GM23338 (cell line): Measurements from ENCODE around the gene EFCAB6. TPM values are rescaled to one million over a fixed set of nuclear protein-coding genes. Genes with fewer than 3 reads are reported as not detected.

Experiments
- ATAC-seq: fragments of 200-7000 bp; cut with Tn5 transposase; 3 replicates; pipeline ENCODE4 v1.9.1; 2020
- DNase-seq: peaks from one replicate; pipeline ENCODE4 v3.0.0-alpha.2; 2015; ENCODE audit warnings: low spot score
- H2AFZ ChIP-seq: fragments of 200-600 bp; sonication (generic); 2 replicates; pipeline ENCODE4 v1.8.0; 2016; ENCODE audit warnings: antibody characterized with exemption, mild to moderate bottlenecking, moderate library complexity
- H3F3A ChIP-seq: fragments of 200-600 bp; sonication (generic); replicated peaks from 2 replicates; pipeline ENCODE4 v1.8.0; 2017; ENCODE audit warnings: antibody characterized with exemption, mixed run types, low read depth
- H3K27ac ChIP-seq: fragments of 200-600 bp; sonication (generic); 2 replicates; pipeline ENCODE4 v1.6.1; 2016; ENCODE audit warnings: low read depth
- H3K27me3 ChIP-seq: fragments of 200-600 bp; sonication (generic); 2 replicates; pipeline ENCODE4 v1.8.0; 2016; ENCODE audit warnings: mild to moderate bottlenecking, mixed run types, moderate library complexity; ENCODE audit not compliant: insufficient read depth
- H3K36me3 ChIP-seq: fragments of 200-600 bp; sonication (generic); 2 replicates; pipeline ENCODE4 v1.8.0; 2016; ENCODE audit warnings: mild to moderate bottlenecking; ENCODE audit not compliant: insufficient read depth
- H3K4me1 ChIP-seq: fragments of 200-600 bp; sonication (generic); 2 replicates; pipeline ENCODE4 v1.8.0; 2016; ENCODE audit warnings: mild to moderate bottlenecking, moderate library complexity; ENCODE audit not compliant: insufficient read depth
- H3K4me2 ChIP-seq: fragments of 200-600 bp; sonication (generic); 2 replicates; pipeline ENCODE4 v1.7.1; 2017; ENCODE audit warnings: mixed run types
- H3K4me3 ChIP-seq: fragments of 200-600 bp; sonication (generic); 2 replicates; pipeline ENCODE4 v1.6.1; 2016; ENCODE audit warnings: mixed run types
- H3K79me2 ChIP-seq: fragments of 200-600 bp; sonication (generic); replicated peaks from 2 replicates; pipeline ENCODE4 v1.8.0; 2017; ENCODE audit warnings: mild to moderate bottlenecking; ENCODE audit not compliant: insufficient read depth
- H3K9me2 ChIP-seq: fragments of 200-600 bp; sonication (generic); 2 replicates; pipeline ENCODE4 v1.8.0; 2017; ENCODE audit not compliant: insufficient read depth
- H4K20me1 ChIP-seq: fragments of 200-600 bp; sonication (generic); replicated peaks from 2 replicates; pipeline ENCODE4 v1.8.0; 2017; ENCODE audit warnings: mild to moderate bottlenecking; ENCODE audit not compliant: insufficient read depth
- H3K27ac Mint-ChIP-seq: 2 replicates; pipeline ENCODE4 v1.8.0; 2020; ENCODE audit warnings: inconsistent platforms, mild to moderate bottlenecking, moderate library complexity, mixed read lengths
- H3K27me3 Mint-ChIP-seq: 3 replicates; pipeline ENCODE4 v1.8.0; 2022; ENCODE audit warnings: low read depth, mild to moderate bottlenecking, moderate library complexity, mixed read lengths, inconsistent platforms; ENCODE audit not compliant: insufficient read depth, poor library complexity
- H3K36me3 Mint-ChIP-seq: 3 replicates; pipeline ENCODE4 v1.8.0; 2021; ENCODE audit warnings: low read depth, mild to moderate bottlenecking, inconsistent platforms, moderate library complexity, mixed read lengths
- H3K4me1 Mint-ChIP-seq: 3 replicates; pipeline ENCODE4 v1.8.0; 2020; ENCODE audit warnings: mild to moderate bottlenecking, inconsistent platforms, mixed read lengths
- H3K4me3 Mint-ChIP-seq: 3 replicates; pipeline ENCODE4 v1.8.0; 2021; ENCODE audit warnings: moderate library complexity, mild to moderate bottlenecking, inconsistent platforms, mixed read lengths
- H3K9me3 Mint-ChIP-seq: 3 replicates; pipeline ENCODE4 v1.8.0; 2020; ENCODE audit warnings: moderate library complexity, mild to moderate bottlenecking, inconsistent platforms, mixed read lengths
- CTCF ChIP-seq, 2 experiments: fragments of 200-600 bp in 1 of 2; sonication (generic) in 1 of 2; conservative IDR thresholded peaks; 2 replicates each; pipeline versions ENCODE4 v1.5.1 to v1.6.1; 2016 to 2017; ENCODE audit warnings: antibody characterized with exemption in 2 of 2, low read depth in 2 of 2, mild to moderate bottlenecking in 2 of 2, moderate library complexity in 1 of 2
- ETS1 ChIP-seq: IDR thresholded peaks from 2 replicates; pipeline ENCODE4 v1.6.1; 2016; ENCODE audit warnings: antibody characterized with exemption
- EZH2 ChIP-seq: fragments of 200-600 bp; sonication (generic); IDR thresholded peaks from one replicate; pipeline ENCODE4 v1.8.0; 2017; ENCODE audit warnings: antibody characterized with exemption, mild to moderate bottlenecking, low read depth; ENCODE audit not compliant: unreplicated experiment
- EZH2phosphoT487 ChIP-seq: fragments of 200-600 bp; sonication (generic); IDR thresholded peaks from one replicate; pipeline ENCODE4 v1.8.1; 2018; ENCODE audit warnings: antibody characterized with exemption; ENCODE audit not compliant: unreplicated experiment
- NANOG ChIP-seq: IDR thresholded peaks from 2 replicates; pipeline ENCODE4 v1.6.1; 2016; ENCODE audit warnings: antibody characterized with exemption, borderline replicate concordance
- STAT1 ChIP-seq: IDR thresholded peaks from one replicate; pipeline ENCODE4 v1.6.1; 2016; ENCODE audit warnings: antibody characterized with exemption; ENCODE audit not compliant: unreplicated experiment
- ZNF114 ChIP-seq: fragments of 250-450 bp; sonication (Bioruptor Pico); IDR thresholded peaks from 2 replicates; pipeline ENCODE4 v1.5.0; 2020; ENCODE audit warnings: mild to moderate bottlenecking, moderate library complexity
- ZNF462 ChIP-seq: fragments of 250-450 bp; sonication (Bioruptor Pico); IDR thresholded peaks from 2 replicates; pipeline ENCODE4 v1.5.0; 2020; ENCODE audit warnings: mild to moderate bottlenecking, moderate library complexity
- polyA plus RNA-seq: library from polyadenylated mRNA; unstranded; fragments of >200 nt; fragmentation: Nextera tagmentation; extraction: Ambion mirVana; gene quantifications from 2 replicates; pipeline ENCODE4 v1.2.1, GENCODE V29; 2016
- total RNA-seq: library from RNA; depleted of rRNA; stranded (reverse); fragments of >200 nt; shearing (Covaris generic); gene quantifications from 2 replicates; pipeline ENCODE4 v1.2.3, GENCODE V29; 2014
- TF ChIP-seq, protein P1 (sequence below): IDR thresholded peaks from one replicate; pipeline ENCODE4 v1.6.1; 2018; ENCODE audit warnings: antibody characterized with exemption; ENCODE audit not compliant: unreplicated experiment

Gene EFCAB6
- total and polyA plus RNA-seq, 2 experiments from 2014 or later = 1.1 to 1.8 TPM

DNA sequence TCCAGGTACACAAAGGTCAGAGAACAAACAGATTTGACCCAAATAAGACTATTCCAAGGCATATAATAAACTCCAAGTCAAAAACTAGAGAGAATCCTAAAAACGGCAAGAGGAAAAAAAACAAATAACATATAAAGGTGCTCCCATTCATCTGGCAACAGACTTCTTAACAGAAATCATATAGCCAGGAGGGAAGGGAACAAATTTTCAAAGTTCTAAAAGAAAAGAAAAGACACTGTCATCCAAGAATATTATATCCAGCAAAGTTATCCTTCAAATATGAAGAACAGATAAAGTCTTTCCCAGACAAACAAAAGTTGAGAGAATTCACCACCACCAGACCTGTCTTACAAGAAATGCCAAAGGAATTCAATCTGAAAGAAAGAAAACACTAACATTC is 11.1 kb downstream of the EFCAB6 start (continued):
- no peak for TF ChIP-seq ZNF462 (CRISPR knock-in tag)
- no peak for TF ChIP-seq EZH2phosphoT487

DNA sequence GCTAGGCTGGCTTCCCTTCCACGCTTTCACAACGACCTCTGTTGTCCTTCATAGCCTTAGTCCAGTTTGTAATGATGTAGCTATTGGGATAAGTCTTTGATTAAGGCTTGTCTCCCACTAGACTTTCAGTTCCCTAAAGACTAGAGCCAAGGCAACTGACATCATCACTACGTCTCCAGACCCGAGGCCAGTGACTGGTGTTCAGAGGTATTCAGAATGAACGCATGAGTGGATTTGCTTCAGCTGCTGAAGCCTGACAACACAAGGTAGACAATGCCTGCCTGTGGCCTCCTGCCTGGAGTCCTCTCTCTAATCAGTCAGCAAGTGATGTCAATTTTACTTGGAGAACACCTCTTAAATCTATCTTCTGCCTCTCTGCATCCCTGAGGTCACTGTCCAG is 13.6 kb downstream of the EFCAB6 start:
- Mint-ChIP-seq H3K4me1 (peaks cover 6% of the 10 kb centered on the region; the same call in 2 of the 3 replicates), H3K9me3 (no peaks in the 10 kb centered on the region), H3K27ac (no peak overlapping the region), H3K36me3 (no peaks in the 10 kb centered on the region), H3K27me3 (no peaks in the 10 kb centered on the region), H3K4me3 (no peak overlapping the region)
- Histone ChIP-seq H3K4me1 (no peaks in the 10 kb centered on the region), H3K27me3 (no peaks in the 10 kb centered on the region), H3K9me2 (no peaks in the 10 kb centered on the region), H4K20me1 (no peaks in the 10 kb centered on the region), H2AFZ (no peak overlapping the region), H3K79me2 (no peaks in the 10 kb centered on the region), H3K4me3 (no peak overlapping the region), H3F3A (no peaks in the 10 kb centered on the region), H3K4me2 (no peak overlapping the region), H3K27ac (no peak overlapping the region), H3K36me3 (no peaks in the 10 kb centered on the region)
- TF ChIP-seq EZH2 = no peak
- no peak for TF ChIP-seq EZH2phosphoT487
- no peak for TF ChIP-seq CTCF (conservative IDR thresholded peaks at IDR 0.05; ENCODE audit: low read depth in 2 of 2)
- TF ChIP-seq, protein P1, sequence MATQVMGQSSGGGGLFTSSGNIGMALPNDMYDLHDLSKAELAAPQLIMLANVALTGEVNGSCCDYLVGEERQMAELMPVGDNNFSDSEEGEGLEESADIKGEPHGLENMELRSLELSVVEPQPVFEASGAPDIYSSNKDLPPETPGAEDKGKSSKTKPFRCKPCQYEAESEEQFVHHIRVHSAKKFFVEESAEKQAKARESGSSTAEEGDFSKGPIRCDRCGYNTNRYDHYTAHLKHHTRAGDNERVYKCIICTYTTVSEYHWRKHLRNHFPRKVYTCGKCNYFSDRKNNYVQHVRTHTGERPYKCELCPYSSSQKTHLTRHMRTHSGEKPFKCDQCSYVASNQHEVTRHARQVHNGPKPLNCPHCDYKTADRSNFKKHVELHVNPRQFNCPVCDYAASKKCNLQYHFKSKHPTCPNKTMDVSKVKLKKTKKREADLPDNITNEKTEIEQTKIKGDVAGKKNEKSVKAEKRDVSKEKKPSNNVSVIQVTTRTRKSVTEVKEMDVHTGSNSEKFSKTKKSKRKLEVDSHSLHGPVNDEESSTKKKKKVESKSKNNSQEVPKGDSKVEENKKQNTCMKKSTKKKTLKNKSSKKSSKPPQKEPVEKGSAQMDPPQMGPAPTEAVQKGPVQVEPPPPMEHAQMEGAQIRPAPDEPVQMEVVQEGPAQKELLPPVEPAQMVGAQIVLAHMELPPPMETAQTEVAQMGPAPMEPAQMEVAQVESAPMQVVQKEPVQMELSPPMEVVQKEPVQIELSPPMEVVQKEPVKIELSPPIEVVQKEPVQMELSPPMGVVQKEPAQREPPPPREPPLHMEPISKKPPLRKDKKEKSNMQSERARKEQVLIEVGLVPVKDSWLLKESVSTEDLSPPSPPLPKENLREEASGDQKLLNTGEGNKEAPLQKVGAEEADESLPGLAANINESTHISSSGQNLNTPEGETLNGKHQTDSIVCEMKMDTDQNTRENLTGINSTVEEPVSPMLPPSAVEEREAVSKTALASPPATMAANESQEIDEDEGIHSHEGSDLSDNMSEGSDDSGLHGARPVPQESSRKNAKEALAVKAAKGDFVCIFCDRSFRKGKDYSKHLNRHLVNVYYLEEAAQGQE = no peak
- TF ChIP-seq NANOG = no peak
- TF ChIP-seq ETS1 = no peak
- TF ChIP-seq STAT1 = no peak
- no peak for TF ChIP-seq ZNF114 (CRISPR knock-in tag)
- DNase-seq (no peak), ATAC-seq (no peak)
